Esophagus squamous epithelium (tissue), 5 donors: ENCODE data around the gene PADI6. TPM values are rescaled to one million over a fixed set of nuclear protein-coding genes. Genes with fewer than 3 reads are reported as not detected.

Source experiments
- DNase-seq: peaks from one replicate; lab custom pipeline; 2025; lab: John Stamatoyannopoulos, UW
- H3K27ac ChIP-seq, 4 donors: fragments of 200-600 bp; sonication (generic); one replicate each; pipeline ENCODE4 v1.5.1; 2016 to 2019; ENCODE audit warnings: mild to moderate bottlenecking in 1 of 4
- H3K27me3 ChIP-seq, 4 donors: fragments of 200-600 bp; sonication (generic); 1 replicate in 3 of 4; 2 replicates in 1 of 4; pipeline versions ENCODE4 v1.5.1 to v1.6.0; 2017 to 2021; ENCODE audit warnings: antibody characterized with exemption in 1 of 4
- H3K36me3 ChIP-seq, 3 donors: fragments of 200-600 bp; sonication (generic); one replicate each; pipeline ENCODE4 v1.5.1; 2016 to 2019
- H3K4me1 ChIP-seq, 3 donors: fragments of 200-600 bp; sonication (generic); one replicate each; pipeline ENCODE4 v1.5.1; 2017 to 2019
- H3K4me3 ChIP-seq, 4 donors: fragments of 200-600 bp; sonication (generic); 1 replicate in 3 of 4; 2 replicates in 1 of 4; pipeline ENCODE4 v1.5.1; 2016 to 2019; ENCODE audit warnings: mild to moderate bottlenecking in 2 of 4, moderate library complexity in 1 of 4
- H3K9me3 ChIP-seq, 3 donors: fragments of 200-600 bp; sonication (generic); one replicate each; pipeline ENCODE4 v1.5.1; 2016 to 2019
- POLR2A ChIP-seq, 4 donors: fragments of 450-650 bp; IDR thresholded peaks; one replicate each; pipeline ENCODE4 v1.6.1; 2017; ENCODE audit warnings: antibody characterized with exemption in 4 of 4, mild to moderate bottlenecking in 4 of 4, moderate library complexity in 3 of 4
- WGBS, 2 donors: methylation state at CpG; one replicate each; pipeline ENCODE4 v1.1.5; 2018; 5-methylcytosine and 5-hydroxymethylcytosine counted together
- intact Hi-C: fragments of 100-400 bp; cut with DNase I; formaldehyde crosslinking; loops from one replicate; pipeline ENCODE4 v1.15.0; 2022
- total RNA-seq, 4 donors: library from RNA; depleted of rRNA; stranded (reverse); fragments of >200 nt; gene quantifications; one replicate each; pipeline ENCODE4 v1.1.0, GENCODE V29; 2016
- TF ChIP-seq, protein P1 (sequence below), 6 experiments: fragments of 450-650 bp in 4 of 6; fragments of 200-600 bp in 2 of 6; sonication (generic) in 2 of 6; IDR thresholded peaks; one replicate each; pipeline ENCODE4 v1.5.1; 2016 to 2019; ENCODE audit warnings: antibody characterized with exemption in 6 of 6, mild to moderate bottlenecking in 4 of 6, moderate library complexity in 4 of 6
- donor health status: DM: yes; HTN: yes; CAD: no.

The PADI6 gene
- total RNA-seq, 4 donors from 2014 or later, result not detected

DNA sequence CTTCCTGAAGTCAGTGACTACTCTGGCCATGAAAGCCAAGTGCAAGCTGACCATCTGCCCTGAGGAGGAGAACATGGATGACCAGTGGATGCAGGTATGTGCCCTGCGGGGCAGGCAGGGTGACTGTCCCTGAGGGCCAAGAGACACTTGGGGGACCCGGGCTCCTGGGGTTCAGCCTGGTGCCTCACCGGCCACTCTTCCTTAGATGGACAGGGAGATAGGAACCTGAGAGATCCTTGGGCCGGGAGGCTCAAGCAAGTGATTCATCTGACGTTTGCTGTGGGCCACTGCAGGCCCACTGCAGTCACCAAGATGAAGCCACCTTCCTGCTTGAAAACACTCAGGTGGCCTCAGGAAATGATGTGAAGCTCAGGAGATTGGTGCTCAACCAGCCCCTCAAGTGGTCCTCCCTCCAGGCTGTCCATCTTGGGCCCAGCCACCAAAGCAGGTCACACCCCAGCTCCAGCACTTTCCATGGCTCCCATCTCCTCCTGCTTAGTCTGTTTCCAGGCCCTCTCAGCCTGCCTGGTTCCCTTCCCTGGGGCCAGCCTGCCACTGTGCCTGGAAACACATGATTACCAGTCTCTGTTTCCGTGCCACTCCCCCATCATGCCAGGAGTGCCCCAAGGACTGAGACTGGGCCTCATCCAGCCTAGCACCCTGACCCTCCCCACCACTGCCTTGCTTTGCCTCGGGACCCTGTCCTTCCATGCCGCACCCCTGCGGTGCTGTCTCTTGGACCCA, 25.8 kb upstream of the PADI6 start:
- intact Hi-C loops, result no loop called here
- Histone ChIP-seq H3K4me1 (peaks cover 0 to 8% (median 0%) of the 10 kb centered on the region in 3 donors), H3K9me3 (peaks cover 0 to 5% (median 0%) of the 10 kb centered on the region in 3 donors), H3K4me3 (no peak overlapping the region), H3K27ac (no peak overlapping the region), H3K27me3 (peaks cover 0 to 45% (median 0%) of the 10 kb centered on the region in 4 donors), H3K36me3 (no peaks in the 10 kb centered on the region)
- WGBS, 2 donors, result 93% methylated on average over 4 to 6 of the region's 9 CpGs
- TF ChIP-seq POLR2A (IDR thresholded peaks at IDR 0.05), result no peak
- TF ChIP-seq, protein P1, sequence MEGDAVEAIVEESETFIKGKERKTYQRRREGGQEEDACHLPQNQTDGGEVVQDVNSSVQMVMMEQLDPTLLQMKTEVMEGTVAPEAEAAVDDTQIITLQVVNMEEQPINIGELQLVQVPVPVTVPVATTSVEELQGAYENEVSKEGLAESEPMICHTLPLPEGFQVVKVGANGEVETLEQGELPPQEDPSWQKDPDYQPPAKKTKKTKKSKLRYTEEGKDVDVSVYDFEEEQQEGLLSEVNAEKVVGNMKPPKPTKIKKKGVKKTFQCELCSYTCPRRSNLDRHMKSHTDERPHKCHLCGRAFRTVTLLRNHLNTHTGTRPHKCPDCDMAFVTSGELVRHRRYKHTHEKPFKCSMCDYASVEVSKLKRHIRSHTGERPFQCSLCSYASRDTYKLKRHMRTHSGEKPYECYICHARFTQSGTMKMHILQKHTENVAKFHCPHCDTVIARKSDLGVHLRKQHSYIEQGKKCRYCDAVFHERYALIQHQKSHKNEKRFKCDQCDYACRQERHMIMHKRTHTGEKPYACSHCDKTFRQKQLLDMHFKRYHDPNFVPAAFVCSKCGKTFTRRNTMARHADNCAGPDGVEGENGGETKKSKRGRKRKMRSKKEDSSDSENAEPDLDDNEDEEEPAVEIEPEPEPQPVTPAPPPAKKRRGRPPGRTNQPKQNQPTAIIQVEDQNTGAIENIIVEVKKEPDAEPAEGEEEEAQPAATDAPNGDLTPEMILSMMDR (IDR thresholded peaks at IDR 0.05), result no peak
- no peak for DNase-seq

DNA sequence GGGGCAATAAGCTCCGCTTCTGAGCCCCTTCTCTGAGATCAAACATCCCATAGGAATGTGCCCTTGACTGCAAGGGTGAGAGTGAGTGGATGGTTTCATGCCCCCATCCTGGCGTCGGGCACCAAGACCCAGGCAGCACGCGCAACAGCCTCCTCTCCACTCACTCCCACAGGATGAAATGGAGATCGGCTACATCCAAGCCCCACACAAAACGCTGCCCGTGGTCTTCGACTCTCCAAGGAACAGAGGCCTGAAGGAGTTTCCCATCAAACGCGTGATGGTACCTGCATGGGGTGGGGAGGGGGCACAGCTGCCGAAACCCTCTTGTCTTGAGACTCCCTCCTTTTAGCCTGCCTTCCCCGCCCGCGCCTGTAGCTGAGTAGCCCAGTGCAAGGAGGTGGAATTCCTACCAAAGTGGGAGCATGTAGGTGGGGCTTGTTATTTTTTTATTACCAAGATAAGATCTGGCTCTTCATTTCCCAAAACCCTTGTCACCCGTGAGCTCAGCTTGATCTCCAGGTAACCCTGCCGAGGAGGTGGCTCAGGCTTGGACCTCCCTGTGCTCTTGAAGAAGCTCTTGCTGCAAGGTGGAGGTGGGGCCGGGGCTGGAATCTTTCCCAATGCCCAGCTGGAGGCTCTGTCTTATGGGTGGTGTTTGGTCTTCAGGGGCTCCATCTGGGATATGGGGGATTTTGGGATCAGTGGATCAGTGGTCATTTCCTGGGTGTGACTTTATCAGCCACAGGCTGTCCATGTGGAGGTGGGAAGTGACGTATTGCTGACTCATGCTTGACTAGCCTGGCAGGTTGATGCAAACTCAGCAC, 24.0 kb upstream of the PADI6 start:
- no peak for TF ChIP-seq POLR2A (IDR thresholded peaks at IDR 0.05)
- TF ChIP-seq, protein P1 (IDR thresholded peaks at IDR 0.05), result no peak
- Histone ChIP-seq H3K9me3 (peaks cover 0 to 5% (median 0%) of the 10 kb centered on the region in 3 donors), H3K4me1 (peaks cover 0 to 8% (median 0%) of the 10 kb centered on the region in 3 donors), H3K27ac (no peak overlapping the region), H3K27me3 (peaks cover 0 to 46% (median 0%) of the 10 kb centered on the region in 4 donors), H3K4me3 (no peak overlapping the region), H3K36me3 (no peaks in the 10 kb centered on the region)
- no peak for DNase-seq
- WGBS, 2 donors, result 50 to 56% methylated on average over 10 to 13 of the region's 19 CpGs
- intact Hi-C loops, result no loop called here

DNA sequence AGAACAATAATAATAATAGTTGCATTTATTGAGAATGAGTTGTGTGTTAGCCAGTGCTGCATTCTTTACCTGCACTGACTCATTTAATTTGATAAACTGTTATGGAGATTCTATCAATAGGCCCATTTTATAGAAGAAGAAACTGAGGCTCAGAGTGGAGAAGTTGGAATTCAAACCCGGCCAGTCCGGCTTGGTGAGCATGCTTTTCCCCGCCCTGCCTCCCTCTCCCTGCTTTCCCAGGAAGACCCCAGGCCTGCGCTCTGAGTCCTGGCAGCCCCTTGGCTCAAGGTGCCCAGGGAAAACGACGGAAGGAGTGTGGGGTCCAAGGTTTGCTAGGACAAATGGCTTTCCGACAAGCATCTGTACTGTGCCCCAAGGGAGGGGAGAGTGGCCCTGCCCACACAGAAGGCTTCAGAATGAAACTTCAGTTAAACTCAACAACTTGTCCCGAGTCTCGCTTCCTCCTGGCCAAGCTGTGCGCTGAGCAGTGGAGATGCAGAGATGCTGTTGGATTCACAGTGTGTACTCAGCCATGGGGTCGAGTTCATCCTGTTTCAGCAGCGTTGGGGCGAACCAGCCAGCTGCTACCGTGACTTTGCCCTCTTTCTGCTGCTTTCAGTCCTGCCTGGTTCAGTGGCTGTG, 23.3 kb upstream of the PADI6 start:
- intact Hi-C loops, result no loop called here
- no peak for TF ChIP-seq POLR2A (IDR thresholded peaks at IDR 0.05)
- TF ChIP-seq, protein P1 (IDR thresholded peaks at IDR 0.05), result no peak
- 67 to 72% methylated on average over 8 to 11 of the region's 14 CpGs for WGBS, 2 donors

DNA sequence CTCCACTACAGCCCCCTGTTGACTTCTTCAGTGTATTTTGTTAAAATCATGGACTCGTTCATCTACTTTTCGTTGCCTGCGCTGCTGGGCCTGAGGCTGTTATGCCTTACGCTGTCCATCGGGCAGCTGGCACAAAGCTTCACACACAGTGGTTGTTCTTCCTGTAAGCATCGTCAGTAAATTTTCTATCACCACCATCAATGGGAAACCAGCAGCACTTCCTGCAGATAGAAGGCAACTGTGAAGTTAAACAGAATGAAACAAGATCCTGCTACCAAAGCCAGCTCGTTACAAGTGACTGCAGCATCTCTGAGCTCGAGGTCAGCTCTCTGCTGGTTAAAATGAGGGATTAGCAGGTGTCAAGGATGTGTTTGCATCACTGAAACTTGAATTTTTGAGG, 21.9 kb upstream of the PADI6 start:
- no peak for DNase-seq
- Histone ChIP-seq H3K4me3 (no peak overlapping the region), H3K27ac (no peak overlapping the region), H3K9me3 (no peaks in the 10 kb centered on the region), H3K4me1 (peaks cover 0 to 8% (median 0%) of the 10 kb centered on the region in 3 donors), H3K27me3 (peaks cover 0 to 53% (median 0%) of the 10 kb centered on the region in 4 donors), H3K36me3 (no peaks in the 10 kb centered on the region)
- intact Hi-C loops, result no loop called here
- TF ChIP-seq POLR2A (IDR thresholded peaks at IDR 0.05), result no peak
- TF ChIP-seq, protein P1 (IDR thresholded peaks at IDR 0.05), result no peak
- 75% methylated on average over 5 of the region's 8 CpGs; no CpG with 5 or more reads in 1 of the 2 donors for WGBS, 2 donors

More for the DNA sequence above, 23.3 kb upstream of the PADI6 start:
- Histone ChIP-seq H3K4me1 (peaks cover 0 to 8% (median 0%) of the 10 kb centered on the region in 3 donors), H3K27ac (no peak overlapping the region), H3K27me3 (peaks cover 0 to 53% (median 0%) of the 10 kb centered on the region in 4 donors), H3K4me3 (no peak overlapping the region), H3K9me3 (peaks cover 0 to 5% (median 0%) of the 10 kb centered on the region in 3 donors), H3K36me3 (no peaks in the 10 kb centered on the region)
- DNase-seq, result no peak
